Measurements from ENCODE around the gene HDAC6.

The HDAC6 gene

DNA sequence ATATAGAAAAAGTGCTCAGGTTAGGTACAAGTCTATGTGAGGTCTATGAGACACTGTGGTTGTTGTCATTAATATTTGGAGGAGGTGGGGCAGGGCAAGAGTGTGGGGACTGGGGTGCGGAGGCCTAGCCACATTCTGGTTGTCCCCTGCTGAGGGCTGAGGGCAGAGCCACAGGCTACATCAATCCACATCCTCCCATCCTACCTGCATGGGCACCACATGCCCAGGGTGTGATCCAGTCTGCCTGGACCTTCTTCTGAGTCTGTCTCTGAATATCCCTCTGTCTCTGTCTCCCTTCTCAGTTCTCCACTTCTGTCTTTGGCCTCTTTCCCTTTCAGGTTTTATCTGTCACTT is 16.7 kb upstream of the HDAC6 start:
- Histone ChIP-seq H3K36me3 (ENCODE audit: insufficient read depth, insufficient read length, low read length) (no peaks in the 10 kb centered on the region), H3K4me3 (ENCODE audit: insufficient read length, low read depth) (no peak overlapping the region), H3K27me3 (ENCODE audit: insufficient read depth, insufficient read length) (no peaks in the 10 kb centered on the region), H3K9me3 (ENCODE audit: insufficient read depth, low read length) (no peaks in the 10 kb centered on the region), H3K4me1 (ENCODE audit: insufficient read depth, insufficient read length) (no peaks in the 10 kb centered on the region), H3K9ac (ENCODE audit: insufficient read length, low read depth) (no peak overlapping the region)
- DNase-seq (ENCODE audit: low read depth, low spot score), result no peak
- TF ChIP-seq SUZ12 (IDR thresholded peaks at IDR 0.05; ENCODE audit: extremely low read depth, insufficient read depth, insufficient read length) (no peak), ZNF274 (IDR thresholded peaks at IDR 0.05; ENCODE audit: low read depth, low read length) (no peak), YY1 (IDR thresholded peaks at IDR 0.05; ENCODE audit: insufficient read depth, insufficient read length) (no peak)

DNA sequence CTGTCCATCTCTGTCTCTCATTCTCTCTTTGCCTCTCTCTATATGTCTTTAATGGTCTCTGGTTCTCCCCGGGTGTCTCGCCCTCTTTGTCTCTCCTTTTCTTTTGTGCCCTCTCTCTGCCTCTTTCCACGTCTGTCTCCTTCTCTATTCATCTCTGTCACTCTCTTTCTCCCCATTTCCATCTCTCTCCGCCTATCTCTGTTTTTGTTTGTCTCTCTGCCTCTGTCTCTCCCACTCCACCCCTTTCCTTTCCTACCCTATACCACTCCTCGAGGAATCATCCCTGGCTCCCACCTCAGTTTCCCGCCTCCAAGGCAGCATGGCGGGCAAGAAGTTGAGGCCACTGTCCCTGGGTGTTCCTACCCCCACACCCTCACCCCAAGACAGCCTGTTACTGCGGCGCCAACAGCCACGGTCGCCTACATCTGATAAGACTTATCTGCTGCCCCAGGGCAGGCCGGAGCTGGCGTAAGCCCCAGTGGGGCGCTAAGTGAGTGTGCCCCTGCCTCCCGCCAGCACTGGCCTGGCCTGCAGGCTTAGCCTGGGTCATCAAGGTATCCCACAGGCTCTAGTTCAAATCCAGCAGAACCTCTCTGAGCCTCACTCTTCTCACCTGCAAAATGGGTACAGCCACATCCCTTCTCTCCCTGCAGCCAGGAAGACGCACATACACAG is 16.2 kb upstream of the HDAC6 start:
- Histone ChIP-seq H3K36me3 (ENCODE audit: insufficient read depth, insufficient read length, low read length) (no peaks in the 10 kb centered on the region), H3K9me3 (ENCODE audit: insufficient read depth, low read length) (no peaks in the 10 kb centered on the region), H3K4me1 (ENCODE audit: insufficient read depth, insufficient read length) (no peaks in the 10 kb centered on the region), H3K4me3 (ENCODE audit: insufficient read length, low read depth) (no peak overlapping the region), H3K27me3 (ENCODE audit: insufficient read depth, insufficient read length) (no peaks in the 10 kb centered on the region), H3K9ac (ENCODE audit: insufficient read length, low read depth) (no peak overlapping the region)
- no peak for DNase-seq (ENCODE audit: low read depth, low spot score)
- no peak for TF ChIP-seq YY1 (IDR thresholded peaks at IDR 0.05; ENCODE audit: insufficient read depth, insufficient read length)
- TF ChIP-seq SUZ12 (IDR thresholded peaks at IDR 0.05; ENCODE audit: extremely low read depth, insufficient read depth, insufficient read length), result no peak
- TF ChIP-seq ZNF274 (IDR thresholded peaks at IDR 0.05; ENCODE audit: low read depth, low read length), result no peak

DNA sequence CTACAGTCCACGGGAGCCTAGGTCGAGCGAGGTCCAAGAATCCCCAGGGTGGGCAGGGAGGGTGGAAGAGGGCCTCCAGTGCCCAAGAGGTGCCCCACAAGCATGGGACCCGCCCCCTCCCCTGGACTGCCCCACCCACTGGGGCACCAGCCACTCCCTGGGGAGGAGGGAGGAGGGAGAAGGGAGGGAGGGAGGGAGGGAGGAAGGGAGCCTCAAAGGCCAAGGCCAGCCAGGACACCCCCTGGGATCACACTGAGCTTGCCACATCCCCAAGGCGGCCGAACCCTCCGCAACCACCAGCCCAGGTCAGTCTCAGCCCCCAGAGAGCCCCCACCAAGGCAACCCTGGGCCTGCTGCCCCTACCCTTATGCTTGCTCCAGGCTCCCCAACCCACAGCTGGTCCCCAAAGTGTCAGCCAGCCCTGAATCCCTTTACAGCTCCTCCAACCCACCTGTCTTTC is 15.5 kb upstream of the HDAC6 start, which contains the start of gene GATA1:
Gene GATA1, plus strand, starts transcription at position 250 of the 460 bp plus-strand sequence. CDS start 4,520 bp downstream, outside the sequence.
- no peak within 1 kb of the TSS for H3K9ac ChIP-seq (ENCODE audit: insufficient read length, low read depth)

DNA sequence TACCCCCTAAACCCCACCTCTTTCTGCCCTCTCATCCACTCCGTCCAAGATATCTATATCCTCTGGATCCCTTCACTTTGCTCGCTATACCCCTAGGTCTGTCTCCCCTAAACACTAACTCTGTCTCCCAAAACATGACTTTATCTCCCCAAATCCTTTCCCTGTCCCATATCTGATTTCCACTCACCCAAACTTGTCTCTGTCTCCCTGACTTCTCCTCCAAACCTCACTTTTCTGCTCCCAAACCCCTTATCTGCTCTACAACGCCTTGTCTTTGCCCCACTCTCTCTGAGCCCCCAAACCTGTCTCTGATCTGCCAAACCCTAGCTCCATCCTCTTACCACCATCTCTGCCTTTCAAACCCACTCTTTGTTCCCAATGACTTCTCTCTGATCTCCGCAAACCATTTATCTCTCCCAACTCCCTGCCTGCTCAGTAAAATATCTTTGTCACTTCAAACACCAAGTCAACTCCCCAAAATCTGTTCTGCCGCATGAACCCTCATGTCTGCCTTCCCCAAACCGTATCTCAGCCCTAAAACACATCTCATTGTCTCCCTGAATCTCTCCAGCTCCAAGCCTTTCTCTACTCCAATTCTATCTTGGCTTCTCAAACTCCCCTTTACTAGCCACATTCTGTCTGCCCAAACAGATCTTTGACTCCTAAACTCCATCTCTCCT is 14.9 kb upstream of the HDAC6 start:
- H3K4me1 ChIP-seq (ENCODE audit: insufficient read depth, insufficient read length), result peaks cover 2% of the 10 kb centered on the region
- TF ChIP-seq SUZ12 (IDR thresholded peaks at IDR 0.05; ENCODE audit: extremely low read depth, insufficient read depth, insufficient read length) (no peak), ZNF274 (IDR thresholded peaks at IDR 0.05; ENCODE audit: low read depth, low read length) (no peak), YY1 (IDR thresholded peaks at IDR 0.05; ENCODE audit: insufficient read depth, insufficient read length) (no peak)

More for the DNA sequence above, 15.5 kb upstream of the HDAC6 start, which contains the start of gene GATA1:
- H3K4me1 ChIP-seq (ENCODE audit: insufficient read depth, insufficient read length), result peaks cover 2% of the 10 kb centered on the region
- no peak within 1 kb of the TSS for H3K4me3 ChIP-seq (ENCODE audit: insufficient read length, low read depth)
- TF ChIP-seq YY1 (IDR thresholded peaks at IDR 0.05; ENCODE audit: insufficient read depth, insufficient read length), result no peak
- no peak for TF ChIP-seq SUZ12 (IDR thresholded peaks at IDR 0.05; ENCODE audit: extremely low read depth, insufficient read depth, insufficient read length)
- no peak for TF ChIP-seq ZNF274 (IDR thresholded peaks at IDR 0.05; ENCODE audit: low read depth, low read length)
- no peak for DNase-seq (ENCODE audit: low read depth, low spot score)
- no peaks in the 10 kb centered on the region for H3K27me3 ChIP-seq (ENCODE audit: insufficient read depth, insufficient read length)
- H3K36me3 ChIP-seq (ENCODE audit: insufficient read depth, insufficient read length, low read length), result no peaks in the 10 kb centered on the region
- H3K9me3 ChIP-seq (ENCODE audit: insufficient read depth, low read length), result no peaks in the 10 kb centered on the region

DNA sequence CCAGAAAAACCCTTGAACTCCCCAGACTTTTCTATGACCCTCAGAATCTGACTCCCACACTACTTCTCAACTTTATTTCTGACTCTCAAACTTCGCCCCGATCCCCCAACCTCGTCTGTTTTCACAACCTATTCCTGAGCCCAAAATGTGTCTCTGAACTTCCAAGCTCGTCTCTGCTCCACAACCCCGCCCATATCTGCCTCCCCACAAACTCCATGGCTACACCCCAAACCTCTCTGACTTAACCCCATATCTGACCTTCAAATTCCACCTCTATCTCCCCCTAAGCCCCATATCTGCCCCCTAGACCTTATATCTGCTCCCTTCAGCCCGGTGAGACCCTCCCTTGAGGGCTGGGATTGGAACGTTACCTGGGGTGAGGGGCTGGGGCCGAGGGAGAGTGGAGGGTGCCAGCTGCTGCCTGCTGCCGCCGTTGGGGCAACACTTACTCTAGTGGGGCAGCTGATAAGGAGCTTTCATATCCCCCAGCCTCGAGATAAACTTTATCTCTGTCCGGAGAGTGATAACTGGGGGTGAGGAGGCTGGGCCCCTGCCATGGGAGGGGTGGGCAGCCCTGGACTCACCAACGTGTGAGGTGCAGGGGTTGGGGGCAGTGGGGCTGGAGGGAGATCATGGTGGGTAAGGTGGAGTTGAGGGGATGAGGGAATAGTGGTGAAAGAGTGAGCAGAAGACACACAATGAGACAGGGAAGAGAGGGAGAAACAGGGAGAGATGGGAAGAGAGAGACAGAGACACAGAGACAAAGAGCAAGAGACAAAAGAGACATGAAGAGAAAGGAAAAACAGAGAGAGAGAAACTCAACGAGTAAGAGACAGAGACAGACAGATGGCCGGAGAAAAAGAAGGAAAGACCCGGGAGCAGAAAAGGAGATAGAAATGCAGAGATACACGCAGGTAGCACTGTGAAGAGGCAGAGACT is 14.1 kb upstream of the HDAC6 start:
- Histone ChIP-seq H3K9me3 (ENCODE audit: insufficient read depth, low read length) (no peaks in the 10 kb centered on the region), H3K4me3 (ENCODE audit: insufficient read length, low read depth) (no peak overlapping the region), H3K4me1 (ENCODE audit: insufficient read depth, insufficient read length) (peaks cover 2% of the 10 kb centered on the region), H3K27me3 (ENCODE audit: insufficient read depth, insufficient read length) (no peaks in the 10 kb centered on the region), H3K36me3 (ENCODE audit: insufficient read depth, insufficient read length, low read length) (no peaks in the 10 kb centered on the region), H3K9ac (ENCODE audit: insufficient read length, low read depth) (no peak overlapping the region)
- no peak for TF ChIP-seq YY1 (IDR thresholded peaks at IDR 0.05; ENCODE audit: insufficient read depth, insufficient read length)
- no peak for TF ChIP-seq SUZ12 (IDR thresholded peaks at IDR 0.05; ENCODE audit: extremely low read depth, insufficient read depth, insufficient read length)
- no peak for DNase-seq (ENCODE audit: low read depth, low spot score)

More for the DNA sequence above, 14.9 kb upstream of the HDAC6 start:
- no peaks in the 10 kb centered on the region for H3K9me3 ChIP-seq (ENCODE audit: insufficient read depth, low read length)
- no peak for DNase-seq (ENCODE audit: low read depth, low spot score)
- H3K27me3 ChIP-seq (ENCODE audit: insufficient read depth, insufficient read length), result no peaks in the 10 kb centered on the region
- H3K36me3 ChIP-seq (ENCODE audit: insufficient read depth, insufficient read length, low read length), result no peaks in the 10 kb centered on the region
- no peak overlapping the region for H3K4me3 ChIP-seq (ENCODE audit: insufficient read length, low read depth)
- no peak overlapping the region for H3K9ac ChIP-seq (ENCODE audit: insufficient read length, low read depth)

DNA sequence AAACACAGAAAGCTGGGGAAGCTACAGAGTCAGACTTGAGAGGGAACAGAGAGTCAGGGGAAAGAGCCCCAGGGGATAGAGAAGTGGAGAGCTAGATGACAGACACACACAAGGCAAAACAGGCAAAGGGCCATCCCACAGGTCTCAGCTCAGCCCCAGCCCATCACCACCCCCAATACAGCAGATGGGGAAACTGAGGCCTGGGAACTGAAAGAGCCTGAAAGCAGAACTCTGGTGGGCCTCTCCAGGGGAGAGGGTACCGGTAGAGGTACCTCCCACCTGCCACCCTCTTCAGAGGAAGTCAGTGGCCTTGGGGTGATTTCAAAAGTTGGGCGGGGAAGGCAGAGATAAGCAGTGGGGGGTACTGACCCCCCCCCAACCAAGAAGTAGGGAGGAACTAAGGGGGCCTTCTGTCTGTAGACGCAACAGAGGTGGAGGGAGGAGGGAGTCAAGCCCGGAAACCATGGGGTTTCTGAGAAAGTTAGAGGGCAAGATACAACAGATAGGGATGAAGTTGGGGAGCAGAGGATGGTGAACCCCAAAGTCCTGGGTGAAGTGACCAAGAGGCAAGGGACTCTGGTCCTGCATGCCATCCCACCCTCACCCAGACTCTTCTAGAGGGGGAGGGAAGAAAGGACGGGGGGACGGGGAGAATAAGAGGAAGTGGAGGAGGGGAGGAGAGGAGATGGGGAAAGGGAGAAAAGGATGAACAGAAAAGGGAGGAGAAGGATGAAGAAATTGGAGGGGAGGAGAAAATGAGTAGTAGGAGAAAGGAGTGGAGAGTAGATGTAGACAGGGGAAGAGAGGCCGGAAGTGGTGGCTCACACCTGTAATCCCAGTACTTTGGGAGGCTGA is 12.3 kb upstream of the HDAC6 start:
- Histone ChIP-seq H3K27me3 (ENCODE audit: insufficient read depth, insufficient read length) (no peaks in the 10 kb centered on the region), H3K4me1 (ENCODE audit: insufficient read depth, insufficient read length) (peaks cover 2% of the 10 kb centered on the region), H3K9me3 (ENCODE audit: insufficient read depth, low read length) (no peaks in the 10 kb centered on the region), H3K36me3 (ENCODE audit: insufficient read depth, insufficient read length, low read length) (no peaks in the 10 kb centered on the region), H3K4me3 (ENCODE audit: insufficient read length, low read depth) (no peak overlapping the region), H3K9ac (ENCODE audit: insufficient read length, low read depth) (no peak overlapping the region)
- DNase-seq (ENCODE audit: low read depth, low spot score), result no peak
- TF ChIP-seq SUZ12 (IDR thresholded peaks at IDR 0.05; ENCODE audit: extremely low read depth, insufficient read depth, insufficient read length) (no peak), YY1 (IDR thresholded peaks at IDR 0.05; ENCODE audit: insufficient read depth, insufficient read length) (no peak), ZNF274 (IDR thresholded peaks at IDR 0.05; ENCODE audit: low read depth, low read length) (no peak)

All from NT2/D1 (cell line).